ENCODE results near the gene TWNK.

DNA sequence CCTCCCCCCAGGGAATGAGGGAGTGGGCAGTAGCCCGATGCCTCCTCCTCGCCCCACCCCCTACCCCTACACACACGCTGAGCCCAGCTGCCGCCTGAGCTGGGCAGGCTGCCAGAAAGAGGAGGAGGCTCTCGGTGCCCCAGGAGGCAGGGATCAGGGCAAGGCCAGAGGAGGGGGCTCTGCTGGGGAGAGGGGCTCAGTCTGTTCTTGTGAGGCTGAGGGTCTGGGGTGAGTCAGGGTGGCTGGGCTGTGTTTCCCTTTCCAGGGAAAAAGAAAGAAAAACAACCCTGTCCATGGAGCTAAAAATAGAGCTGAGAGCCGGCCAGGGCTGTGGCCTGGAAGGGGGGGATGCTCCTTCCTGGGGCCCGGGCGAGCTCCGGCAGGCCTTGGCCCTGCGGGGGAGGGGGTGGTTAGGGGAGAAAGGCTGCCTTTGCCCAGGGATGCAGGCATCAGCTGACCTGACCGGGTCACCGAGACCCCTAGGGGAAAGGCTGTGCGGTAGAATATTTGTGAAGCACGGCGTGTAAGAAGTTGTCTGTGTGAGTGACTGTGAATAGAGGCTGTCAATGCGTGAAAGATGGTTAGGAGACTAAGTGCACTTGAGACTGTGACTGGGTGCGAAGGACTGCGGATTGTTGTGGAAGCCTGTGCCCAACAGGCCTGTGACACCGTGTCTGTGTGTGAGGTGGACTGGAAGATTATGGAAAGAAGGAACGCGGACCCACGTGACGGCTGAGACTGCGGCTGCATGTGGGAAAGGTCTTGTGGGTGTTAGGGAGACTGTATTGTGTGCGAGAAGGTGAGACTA is 11.0 kb downstream of the TWNK start:
- TF ChIP-seq CTCF (IDR thresholded peaks at IDR 0.05): no peak
- TF ChIP-seq POLR2A (IDR thresholded peaks at IDR 0.05): no peak
- TF ChIP-seq POLR2AphosphoS5 (IDR thresholded peaks at IDR 0.05): no peak
